SIG-M5 treated with dmso at 0.1 percent for 504 hours (cell line): ENCODE measurements around the gene PLIN5.
"Not testable (repeated sequence)": the region's sequence is repeated elsewhere in the genome, so short reads cannot be mapped to it uniquely, and the experiment has no call there.

ENCODE experiments used
- DNase-seq: peaks from one replicate; lab custom pipeline; 2025; ENCODE audit not compliant: unreplicated experiment; lab: John Stamatoyannopoulos, UW

The PLIN5 gene

DNA sequence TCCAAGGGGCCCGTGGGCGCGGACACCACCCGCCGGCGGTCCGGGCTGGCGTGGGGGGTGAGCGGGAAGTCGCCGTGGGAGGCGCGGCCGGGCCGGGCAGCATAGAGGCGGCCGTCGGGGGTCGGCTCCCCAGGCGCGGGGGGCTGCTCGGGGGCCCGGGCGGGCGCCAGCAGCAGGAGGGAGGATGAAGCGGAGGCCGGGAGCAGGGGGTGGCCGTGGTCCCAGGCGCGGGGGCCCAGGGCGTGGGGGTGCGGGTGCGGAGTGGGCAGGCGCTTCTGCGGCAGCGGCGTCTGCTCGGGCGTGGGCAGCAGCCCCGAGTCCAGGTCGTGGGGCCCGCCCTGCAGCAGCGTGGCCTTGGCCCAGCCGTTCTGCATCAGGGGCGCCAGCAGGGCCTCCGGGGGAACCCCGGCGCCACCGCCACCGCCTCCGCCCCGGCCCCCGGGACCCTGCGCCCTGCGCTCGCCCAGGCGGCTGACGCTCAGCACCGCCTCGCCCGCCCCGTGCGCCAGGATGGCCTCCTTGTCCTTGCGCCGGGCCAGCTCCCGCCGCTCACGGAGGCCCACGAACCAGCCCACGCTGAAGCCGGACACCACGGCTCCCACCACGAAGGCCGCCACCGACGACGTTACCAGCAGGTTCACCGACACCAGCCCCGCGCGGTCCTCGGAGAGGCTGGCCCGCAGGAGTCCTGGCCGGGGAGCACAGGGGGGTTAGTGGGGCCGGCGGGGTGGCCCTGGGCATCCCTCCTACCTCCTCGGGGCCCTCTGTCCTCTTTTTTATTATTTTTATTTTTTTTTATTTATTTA is 9.0 kb upstream of the PLIN5 start:
- DNase-seq: no peak

- DNase-seq: peak; percentile 33
Observed at GRCh38 chr19:4542896-4543841, 8.1 kb upstream of the PLIN5 start.

DNA sequence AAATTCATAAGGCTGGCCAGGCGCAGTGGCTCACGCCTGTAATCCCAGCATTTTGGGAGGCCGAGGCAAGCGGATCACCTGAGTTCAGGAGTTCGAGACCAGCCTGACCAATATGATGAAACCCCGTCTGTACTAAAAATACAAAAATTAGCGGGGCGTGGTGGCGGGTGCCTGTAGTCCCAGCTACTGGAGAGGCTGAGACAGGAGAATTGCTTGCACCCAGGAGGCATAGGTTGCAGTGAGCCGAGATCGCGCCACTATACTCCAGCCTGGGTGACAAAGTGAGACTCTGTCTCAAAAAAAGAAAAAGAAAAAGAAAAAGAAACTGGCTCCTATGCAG is 6.8 kb upstream of the PLIN5 start:
- not testable (repeated sequence) for DNase-seq

DNA sequence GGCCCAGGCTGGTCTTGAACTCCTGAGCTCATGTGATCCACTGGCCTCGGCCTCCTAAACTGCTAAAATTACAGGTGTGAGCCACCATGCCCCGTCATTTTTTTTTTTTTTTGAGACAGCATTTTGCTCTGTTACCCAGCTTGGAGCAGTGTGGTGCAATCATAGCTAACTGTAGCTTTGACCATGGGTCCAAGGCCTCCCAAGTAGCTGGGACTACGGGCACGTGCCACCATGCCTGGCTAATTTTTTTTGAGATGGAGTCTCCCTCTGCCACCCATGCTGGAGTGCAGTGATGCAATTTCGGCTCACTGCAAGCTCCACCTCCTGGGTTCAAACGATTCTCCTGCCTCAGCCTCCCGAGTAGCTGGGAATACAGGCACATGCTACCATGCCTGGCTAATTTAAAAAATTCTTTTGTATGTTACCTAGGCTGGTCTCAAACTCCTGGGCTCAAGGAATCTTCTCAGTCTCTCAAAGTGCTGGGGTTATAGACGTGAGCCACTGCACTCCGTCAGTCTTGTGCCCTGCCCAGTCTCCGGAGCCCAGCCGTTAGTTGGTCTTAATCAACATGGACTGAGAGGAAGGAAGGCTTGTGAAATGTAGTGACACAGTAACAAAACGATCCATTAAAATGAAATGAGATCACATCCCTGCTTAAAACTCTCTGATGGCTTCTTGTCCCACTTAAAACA is 6.2 kb upstream of the PLIN5 start:
- DNase-seq: peak; percentile 16

DNA sequence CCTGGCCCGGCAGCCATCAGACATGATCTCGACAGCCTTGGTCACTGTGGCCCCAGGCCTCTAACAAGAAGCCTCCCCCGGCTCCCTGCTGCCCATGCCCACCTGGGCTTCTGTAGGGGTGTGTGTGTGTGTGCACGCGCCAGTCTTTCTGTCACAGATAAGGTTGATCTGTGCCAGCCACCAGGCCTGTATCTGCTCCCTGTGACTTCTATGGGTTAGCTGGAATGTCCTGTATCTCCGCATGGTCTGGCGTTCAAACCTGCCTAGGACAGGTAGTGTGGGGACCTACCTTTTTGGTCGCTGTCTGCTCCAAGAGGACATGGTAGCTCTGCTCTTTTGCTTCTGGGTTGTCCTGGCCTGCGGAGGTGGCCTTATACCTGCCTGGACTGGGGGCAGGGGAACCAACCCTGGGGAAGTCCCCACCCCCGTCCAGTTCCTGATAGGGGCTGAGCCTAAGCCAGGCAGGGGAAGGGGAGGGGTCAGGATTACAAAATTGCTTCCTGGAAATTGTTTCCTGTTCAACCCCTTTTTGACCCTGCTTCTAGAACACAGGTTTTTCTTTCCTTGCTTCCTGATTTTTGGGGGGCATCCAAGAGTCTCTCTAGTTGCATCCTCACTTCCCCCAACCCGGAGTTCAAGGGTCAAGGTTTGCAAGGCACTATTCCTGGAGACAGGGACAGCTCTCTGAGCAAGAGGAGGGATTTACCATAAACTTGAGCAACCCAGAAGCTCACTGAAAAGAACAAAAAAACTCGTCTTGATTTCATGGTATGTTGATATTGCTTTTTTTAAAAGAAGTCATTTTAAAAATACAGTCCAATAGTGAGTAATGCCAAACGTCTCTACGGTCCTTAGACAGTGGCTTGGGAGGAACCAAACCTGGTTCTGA is 4.9 kb upstream of the PLIN5 start, which contains the start of gene LRG1:
Gene LRG1, minus strand, starts transcription at position 344 of the 889 bp plus-strand sequence. Its CDS starts 23 bp downstream, at position 321.
- DNase-seq: peak; percentile 76

DNA sequence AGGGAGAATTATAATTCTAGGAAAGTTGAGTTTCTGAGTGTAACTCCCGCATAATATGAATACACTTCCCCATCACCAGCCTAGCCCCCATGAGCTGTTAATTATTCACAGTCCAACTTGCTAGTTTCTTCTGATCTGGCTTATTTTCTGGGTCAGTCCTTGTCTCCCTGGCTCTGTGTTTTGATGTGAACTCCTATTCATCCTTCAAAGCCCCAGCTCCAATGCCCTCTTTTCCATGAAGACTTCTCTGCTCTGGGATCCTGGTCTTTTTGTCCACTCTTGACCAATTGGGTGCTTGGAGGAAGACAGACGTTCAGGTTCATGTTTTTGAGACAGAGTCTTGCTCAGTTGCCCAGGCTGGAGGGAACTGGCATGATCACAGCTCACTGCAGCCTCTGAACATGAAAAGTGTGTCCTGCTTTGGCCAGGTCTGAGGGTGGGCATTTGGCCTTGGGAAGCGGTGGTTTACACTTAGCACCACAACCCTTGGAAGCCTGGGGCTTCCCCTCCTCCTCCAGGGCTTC is 4.2 kb upstream of the PLIN5 start:
- no peak for DNase-seq

DNA sequence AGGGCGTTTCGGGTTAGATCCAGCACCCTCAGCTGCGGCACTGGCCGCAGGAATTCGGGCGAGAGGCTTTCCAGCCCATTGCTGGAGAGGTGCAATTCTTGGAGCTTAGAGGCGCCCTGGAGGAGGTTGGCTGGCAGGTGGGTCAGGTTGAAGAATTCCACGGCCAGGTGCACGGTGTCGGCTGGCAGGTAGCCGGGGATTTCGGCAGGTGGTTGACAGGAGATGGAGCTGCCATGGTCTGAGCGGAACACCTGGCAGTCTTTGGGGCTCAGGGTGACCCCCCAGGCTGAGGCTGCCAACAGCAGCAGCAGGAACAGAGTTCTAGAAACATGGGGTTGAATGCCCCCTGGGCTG is 3.6 kb upstream of the PLIN5 start:
- no peak for DNase-seq

DNA sequence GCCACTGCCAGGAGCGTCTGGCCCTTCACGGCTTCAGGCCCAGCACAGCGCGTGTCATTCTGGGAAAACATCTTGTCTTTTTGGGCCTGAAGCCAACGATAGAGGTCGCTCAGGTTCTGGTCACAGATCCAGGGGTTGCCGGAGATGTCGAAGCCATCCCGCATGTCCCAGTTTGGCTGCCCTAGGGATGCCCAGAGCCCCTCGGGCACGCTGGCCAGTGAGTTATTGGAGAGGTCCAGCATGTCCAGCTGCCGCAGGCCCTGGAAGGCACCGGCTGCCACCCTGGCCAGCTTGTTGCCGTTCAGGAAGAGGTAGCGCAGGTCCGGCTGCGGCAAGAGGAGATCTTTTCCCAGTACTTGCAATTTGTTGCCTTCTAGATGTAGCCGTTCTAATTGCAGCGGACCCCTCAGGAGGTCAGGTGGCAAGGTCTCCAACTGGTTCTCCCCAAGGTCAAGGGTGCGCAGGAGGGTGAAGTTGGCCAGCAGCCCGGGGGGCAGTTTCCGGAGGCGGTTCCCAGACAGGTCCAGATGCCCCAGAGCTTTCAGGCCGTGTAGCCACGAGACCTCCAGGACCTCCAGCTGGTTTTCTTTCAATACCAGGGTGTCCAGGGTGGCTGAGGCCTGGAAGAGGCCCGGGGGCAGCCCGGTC is 3.1 kb upstream of the PLIN5 start:
- DNase-seq: no peak

DNA sequence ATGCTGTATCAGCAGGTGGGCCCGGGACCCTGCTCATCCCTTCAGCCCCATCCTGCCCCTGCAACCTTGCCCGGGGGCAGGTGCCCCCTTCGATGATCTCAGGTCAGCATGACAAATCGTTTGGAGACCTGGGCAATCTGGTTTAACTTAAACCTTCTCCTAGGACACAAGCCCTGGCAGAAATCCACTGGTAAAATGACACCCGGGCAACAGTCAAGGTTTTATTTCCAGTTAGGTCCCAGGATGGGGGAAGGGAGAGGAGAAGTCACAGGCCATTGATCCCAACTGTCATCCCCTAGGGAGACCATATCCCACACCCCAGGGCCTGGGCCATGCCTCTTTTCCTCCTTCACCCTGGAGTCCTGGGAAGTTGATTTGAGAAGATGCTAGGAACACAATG is 1.8 kb upstream of the PLIN5 start:
- DNase-seq: no peak

GRCh38 chr19:4533835-4534424 is 1.1 kb downstream of the PLIN5 start:
- no peak for DNase-seq

DNA sequence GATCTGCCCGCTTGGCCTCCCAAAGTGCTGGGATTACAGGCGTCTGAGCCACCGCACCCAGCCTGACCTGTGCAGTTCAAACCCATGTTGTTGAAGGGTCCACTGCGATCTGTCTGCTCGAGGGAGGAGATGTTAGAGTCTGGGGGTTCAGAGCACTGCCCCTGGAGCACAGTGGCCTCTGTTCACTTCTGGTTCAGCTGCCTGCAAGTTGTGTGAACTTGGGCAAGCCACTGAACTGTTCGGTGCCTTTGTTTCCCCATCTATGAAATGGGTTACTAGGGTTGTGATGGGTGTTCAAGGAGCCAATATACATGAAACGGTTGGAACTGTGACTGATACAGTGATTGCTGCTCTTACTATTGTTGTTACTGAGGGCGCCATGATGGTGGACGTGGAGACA is 1.7 kb downstream of the PLIN5 start:
- no peak for DNase-seq

DNA sequence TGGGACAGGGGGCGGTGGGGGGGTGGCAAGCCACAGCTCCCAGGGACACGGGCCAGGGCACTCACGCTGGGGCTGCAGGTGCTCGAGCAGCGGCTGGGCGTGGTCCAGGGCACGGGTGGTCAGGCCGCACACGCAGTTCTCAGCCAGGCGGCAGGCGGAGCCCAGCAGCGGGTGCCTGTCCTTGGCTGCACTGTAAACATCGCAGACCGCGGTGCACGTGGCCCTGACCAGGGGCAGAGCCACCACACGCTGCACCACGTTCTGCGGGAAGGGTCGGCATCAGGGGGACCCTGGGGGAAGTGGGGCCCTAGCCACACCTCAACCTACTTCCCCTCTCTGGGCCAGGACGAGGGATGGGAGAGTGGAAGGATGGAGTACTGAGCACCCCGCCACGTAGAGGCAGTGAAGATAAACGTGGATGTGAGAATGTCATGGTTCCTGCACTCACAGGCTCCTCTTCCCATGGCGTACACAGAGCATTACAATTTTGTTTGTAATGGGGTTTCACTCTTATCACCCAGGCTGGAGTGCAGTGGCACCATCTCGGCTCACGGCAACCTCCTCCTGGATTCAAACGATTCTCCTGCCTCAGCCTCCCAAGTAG is 3.4 kb downstream of the PLIN5 start:
- DNase-seq: no peak

GRCh38 chr19:4529924-4530522 is 5.0 kb downstream of the PLIN5 start:
- DNase-seq: no peak

GRCh38 chr19:4528843-4529242 is 6.2 kb downstream of the PLIN5 start:
- no peak for DNase-seq

DNA sequence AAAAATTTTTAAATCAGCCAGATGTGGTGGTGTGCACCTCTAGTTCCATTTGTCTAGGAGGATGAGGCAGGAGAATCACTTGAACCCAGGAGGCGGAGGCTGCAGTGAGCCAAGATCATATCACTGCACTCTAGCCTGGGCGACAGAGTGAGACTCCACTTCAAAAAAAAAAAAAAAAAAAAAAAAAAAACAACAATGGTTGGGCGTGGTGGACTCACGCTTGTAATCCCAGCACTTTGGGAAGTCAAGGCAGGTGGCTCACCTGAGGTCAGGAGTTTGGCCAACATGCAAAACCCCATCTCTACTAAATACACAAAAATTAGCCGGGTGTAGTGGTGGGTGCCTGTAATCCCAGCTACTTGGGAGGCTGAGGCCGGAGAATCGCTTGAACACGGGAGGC is 7.6 kb downstream of the PLIN5 start:
- not testable (repeated sequence) for DNase-seq

GRCh38 chr19:4525563-4526002 is 9.4 kb downstream of the PLIN5 start:
- DNase-seq: no peak

DNA sequence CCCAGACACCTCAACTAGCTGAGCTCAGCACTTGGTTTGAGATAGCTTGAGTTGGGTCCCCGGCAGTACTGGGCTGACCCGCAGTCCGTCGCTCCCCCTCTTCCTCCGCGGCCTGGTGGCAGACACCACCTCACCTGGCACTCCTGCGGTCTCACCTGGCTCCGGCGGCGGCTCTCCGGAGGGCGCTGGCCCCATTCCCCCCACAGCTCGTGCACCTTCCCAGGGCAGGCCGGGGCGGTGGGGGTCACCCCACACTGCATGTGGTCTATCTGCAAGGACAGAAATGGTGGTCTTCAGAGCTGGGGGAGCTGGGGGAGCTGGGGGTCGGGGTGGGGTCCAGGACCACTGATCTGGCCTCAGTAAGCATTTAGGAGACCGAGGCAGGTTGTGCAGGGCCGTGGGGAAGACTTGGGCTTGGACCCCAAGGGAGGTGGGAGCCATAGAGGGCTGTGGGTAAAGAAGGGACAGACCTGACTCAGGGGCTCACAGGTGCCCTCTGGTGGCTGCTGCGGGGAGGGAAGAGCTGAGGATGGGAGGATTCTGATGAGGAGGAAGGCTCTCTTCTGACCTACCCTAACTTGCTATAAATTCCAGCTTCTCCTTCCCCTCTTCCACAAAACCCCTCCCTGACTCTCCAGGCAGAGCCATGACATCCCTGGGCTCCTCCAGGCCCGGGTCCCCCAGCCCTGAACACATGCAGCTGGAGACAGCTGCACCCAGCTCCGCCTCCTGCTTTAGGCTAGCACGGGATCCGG is 10.0 kb downstream of the PLIN5 start:
- DNase-seq: peak; percentile 12
